NCI-H526 (cell line): ENCODE measurements around the gene ALPI.
A peak's percentile ranks its signal among the peaks of the same experiment; 100 is the strongest.
"Not testable (repeated sequence)": the region's sequence is repeated elsewhere in the genome, so short reads cannot be mapped to it uniquely, and the experiment has no call there.

Experiments
- DNase-seq, 2 experiments: peaks; one replicate each; lab custom pipeline; 2025; lab: John Stamatoyannopoulos, UW

The ALPI gene

DNA sequence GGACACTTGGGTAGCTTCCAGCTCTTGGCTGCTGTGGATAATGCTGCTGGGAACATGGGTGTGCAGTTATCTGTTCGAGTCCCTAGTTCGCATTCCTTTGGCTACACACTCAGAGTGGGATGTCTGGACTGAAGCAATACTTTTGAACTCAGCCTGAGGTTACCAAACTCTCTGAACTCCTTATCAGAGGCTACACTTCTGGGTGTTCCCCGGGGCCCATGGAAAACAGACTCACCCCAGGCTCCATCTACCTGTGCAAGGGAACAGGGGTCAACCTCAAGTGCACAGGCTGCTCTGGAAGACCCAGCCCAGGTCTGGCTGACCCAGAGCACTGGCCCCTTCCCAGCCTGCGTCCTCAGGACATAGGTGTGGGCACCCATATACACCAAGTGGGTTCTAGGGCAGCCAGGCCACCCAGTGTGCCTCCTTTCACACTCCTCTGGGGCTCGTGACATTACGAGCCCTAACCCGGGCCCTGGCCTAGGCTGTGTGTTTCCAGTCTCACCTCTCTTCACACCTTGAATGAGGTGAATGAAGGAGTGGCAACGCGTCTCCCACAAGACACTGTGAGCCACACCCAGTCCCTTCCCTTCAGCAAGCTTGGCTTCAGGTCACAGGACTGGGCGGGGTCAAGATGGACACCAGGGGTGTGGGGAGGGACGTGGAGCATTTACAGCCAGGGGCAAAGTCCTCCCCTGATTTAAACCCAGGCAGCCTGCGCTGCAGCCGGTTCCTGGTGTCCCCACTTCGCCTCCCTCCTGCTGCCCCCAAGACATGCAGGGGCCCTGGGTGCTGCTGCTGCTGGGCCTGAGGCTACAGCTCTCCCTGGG is at the start of gene ALPI:
Gene ALPI (plus strand): TSS at position 728 of the 830 bp plus-strand sequence. CDS start 47 bp downstream, at position 775.
- no peak for DNase-seq

GRCh38 chr2:232406556-232407310 is 49.2 kb upstream of the ALPI start, which contains the start of gene ALPG:
ALPG (plus strand) TSS chr2:232406844; CDS start chr2:232406895, 51 bp downstream.
- no peak for DNase-seq

DNA sequence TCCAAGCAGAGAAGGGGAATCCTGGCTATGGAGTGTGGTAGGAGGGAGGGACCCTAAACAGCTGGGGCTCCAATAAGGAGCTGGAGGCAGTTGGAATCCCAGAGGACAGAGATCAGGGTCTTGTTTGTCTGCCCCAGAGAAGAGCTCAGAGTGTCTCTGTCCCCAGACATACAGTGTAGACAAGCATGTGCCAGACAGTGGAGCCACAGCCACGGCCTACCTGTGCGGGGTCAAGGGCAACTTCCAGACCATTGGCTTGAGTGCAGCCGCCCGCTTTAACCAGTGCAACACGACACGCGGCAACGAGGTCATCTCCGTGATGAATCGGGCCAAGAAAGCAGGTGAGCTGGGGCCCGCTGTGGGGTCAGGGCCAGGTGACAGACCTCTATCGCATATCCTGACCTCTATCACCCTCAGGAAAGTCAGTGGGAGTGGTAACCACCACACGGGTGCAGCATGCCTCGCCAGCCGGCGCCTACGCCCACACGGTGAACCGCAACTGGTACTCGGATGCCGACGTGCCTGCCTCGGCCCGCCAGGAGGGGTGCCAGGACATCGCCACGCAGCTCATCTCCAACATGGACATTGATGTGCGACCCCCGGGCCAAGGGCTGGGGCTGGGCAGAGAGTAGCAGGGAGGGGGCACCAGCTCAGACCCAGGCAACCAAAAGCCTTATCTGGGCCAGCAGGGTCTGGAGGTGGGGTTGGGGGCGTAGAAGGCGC is 48.4 kb upstream of the ALPI start:
- DNase-seq = not testable (repeated sequence)

GRCh38 chr2:232408269-232408668 is 47.7 kb upstream of the ALPI start:
- not testable (repeated sequence) for DNase-seq

DNA sequence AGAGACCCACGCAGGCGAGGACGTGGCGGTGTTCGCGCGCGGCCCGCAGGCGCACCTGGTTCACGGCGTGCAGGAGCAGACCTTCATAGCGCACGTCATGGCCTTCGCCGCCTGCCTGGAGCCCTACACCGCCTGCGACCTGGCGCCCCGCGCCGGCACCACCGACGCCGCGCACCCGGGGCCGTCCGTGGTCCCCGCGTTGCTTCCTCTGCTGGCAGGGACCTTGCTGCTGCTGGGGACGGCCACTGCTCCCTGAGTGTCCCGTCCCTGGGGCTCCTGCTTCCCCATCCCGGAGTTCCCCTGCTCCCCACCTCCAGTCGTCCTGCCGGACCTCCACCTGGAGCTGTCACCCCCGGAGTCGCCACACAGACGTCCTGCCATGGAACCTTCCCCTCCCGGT is 46.3 kb upstream of the ALPI start:
- not testable (repeated sequence) for DNase-seq

DNA sequence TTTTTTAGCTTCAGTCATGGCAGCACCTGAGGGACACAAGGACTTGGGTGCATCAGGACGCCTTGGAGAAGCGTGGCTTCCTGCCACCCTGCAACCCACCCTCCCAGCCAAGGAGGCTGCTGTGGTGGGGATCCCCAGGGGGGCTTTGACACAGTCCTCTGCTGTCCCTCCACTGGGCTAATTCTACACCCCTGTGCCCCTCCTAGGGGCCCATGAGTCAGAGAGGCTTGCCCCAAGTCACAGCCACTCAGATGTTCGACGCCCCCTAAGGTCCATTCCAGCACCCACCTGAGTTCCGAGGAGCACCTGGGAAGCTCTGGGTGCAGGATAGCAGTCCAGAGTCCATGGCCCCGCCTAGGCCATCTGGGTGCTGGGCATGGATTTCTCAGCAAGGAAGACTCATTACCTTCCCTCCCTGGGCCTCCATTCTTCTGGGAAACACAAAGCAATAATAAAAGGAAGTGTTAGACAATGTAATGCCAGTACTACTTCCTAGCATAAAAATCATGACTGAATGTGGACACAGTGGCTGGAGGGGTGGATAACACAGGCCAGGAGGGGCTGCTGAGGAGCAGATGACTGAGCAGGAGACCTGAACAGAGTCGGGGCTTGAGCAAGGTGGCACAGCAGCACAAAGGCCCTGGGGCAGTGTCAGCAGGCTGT is 45.6 kb upstream of the ALPI start:
- no peak for DNase-seq

DNA sequence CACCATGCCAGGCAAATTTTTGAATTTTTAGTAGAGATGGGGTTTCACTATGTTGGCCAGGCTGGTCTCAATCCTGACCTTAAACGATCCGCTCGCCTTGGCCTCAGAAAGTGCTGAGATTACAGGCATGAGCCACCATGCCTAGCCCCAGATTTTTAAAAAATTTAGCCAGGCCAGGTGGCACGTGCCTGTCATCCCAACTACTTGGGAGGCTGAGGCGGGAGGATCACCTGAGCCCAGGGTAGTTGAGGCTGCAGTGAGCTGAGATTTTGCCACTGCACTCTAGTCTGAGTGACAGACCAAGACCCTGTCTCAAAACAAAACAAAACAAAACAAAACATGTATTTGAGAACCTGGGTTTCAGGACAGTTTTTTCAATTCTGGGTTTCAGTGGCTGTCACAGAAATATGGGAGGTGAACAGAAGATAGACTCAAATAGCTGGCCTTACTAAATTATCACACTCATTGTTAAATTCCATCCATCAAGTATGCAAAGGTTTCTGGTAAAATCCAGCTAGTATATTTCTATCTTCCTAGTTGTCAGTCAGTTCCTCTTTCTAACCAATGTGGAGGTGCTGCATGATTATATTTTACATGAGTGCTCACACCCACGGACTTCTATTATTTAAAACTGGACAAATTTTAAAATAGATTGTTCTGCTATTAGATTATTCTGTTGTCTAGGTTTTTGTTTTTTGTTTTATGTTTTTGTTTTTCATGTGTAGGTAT is 43.9 kb upstream of the ALPI start:
- no peak for DNase-seq

- no peak for DNase-seq
These were observed 43.0 kb upstream of the ALPI start for GRCh38 chr2:232412986-232413385.

- no peak for DNase-seq
These were observed 40.7 kb upstream of the ALPI start for GRCh38 chr2:232415138-232415690.

DNA sequence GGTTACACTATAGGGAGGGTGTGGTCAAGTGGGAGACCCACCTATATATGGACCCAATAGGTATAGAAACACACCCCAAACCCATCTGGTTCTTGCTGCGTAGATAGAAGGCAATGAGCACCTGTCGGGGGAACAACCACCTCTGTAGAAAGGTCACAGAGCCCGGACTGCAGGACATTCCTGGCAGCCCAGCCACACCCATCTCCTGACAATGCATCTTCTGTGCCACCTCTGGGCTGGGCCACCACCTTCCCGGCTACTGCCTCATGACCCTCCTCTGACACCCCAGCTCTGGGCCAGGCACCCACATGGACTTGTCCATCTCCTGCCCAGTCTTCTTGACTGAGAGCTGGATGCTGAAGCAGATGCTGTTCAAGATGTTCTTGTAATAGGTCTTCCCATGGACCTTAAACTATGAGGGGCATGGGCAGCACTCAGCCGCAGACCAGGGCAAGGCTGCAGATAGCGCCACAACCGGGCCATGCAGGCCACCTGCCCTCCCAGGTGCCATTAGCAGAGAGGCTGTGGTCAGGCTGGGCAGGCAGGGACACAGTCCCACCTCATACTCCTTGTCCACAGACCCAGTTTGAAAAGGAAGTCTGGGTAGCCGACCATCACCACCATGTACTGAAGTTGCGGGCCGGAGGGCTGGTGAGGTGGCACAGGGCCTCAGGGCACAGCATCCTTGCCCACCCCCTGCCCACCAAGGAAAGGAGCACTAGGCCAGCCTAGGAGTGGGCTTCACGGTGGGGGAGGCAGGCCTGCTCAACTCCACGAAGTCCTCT is 40.0 kb upstream of the ALPI start:
- no peak for DNase-seq

- no peak for DNase-seq
These were observed 39.2 kb upstream of the ALPI start for GRCh38 chr2:232416521-232417470.

GRCh38 chr2:232417489-232417888 is 38.5 kb upstream of the ALPI start:
- DNase-seq = no peak

DNA sequence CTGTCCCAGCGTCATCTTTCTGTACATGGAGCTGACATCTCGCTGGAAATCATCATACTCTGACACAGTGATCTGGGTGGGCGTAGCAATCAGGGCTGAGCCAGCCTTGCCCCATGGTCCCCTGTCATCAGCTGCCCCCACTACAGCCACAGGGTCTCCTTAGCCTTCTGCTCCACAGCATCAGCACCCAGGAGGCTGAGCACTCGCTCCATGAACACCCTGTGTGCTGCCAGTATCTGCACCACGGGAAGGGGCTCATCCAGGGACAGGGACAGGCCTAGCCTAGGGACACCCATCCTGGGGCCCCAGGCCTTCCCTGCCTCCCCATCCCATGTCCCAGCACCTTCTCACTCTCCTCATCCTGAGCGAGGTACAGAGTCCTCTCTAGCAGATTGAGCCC is 37.9 kb upstream of the ALPI start:
- no peak for DNase-seq

DNA sequence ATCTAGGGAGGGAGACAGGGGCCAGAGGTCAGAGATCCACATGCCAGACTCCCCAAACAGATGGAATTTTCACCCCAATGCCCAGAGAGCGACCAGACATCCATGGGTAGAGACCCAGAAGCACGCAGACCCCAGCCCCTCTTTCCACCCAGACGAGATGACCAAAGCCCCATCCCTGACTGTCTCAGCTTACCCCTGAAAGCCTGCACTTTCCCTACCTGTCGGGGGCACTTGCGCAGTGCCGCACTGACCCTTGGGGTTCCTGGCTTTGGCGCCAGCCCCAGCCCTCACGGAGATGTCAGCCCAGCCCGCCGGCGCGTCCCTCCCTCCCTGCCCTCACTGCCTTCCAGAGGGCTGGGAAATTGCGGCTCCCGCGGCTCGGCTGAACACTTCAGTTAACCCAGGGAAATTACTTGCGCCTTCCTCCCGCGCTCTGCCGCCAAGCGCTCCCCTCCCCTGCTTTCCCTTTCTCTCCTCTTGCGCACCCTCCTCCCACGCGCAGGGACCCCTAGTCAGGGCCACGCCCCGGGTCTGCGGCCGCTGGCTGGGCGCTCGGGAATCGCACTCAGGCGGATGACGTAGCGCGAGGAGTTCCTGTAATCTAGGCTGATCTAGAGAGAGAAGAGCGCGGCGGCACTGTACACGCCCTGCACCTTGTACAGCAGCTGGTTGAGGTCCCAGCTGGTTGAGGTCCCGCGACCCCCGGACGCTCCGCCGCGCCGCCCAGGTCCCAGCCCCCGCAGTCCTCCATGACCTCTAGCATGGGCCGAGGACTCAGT is 37.3 kb upstream of the ALPI start:
- peak in 1 of 2 experiments; percentile 56 for DNase-seq

GRCh38 chr2:232419245-232420072 is 36.5 kb upstream of the ALPI start:
- peak in 1 of 2 experiments; percentile 45 for DNase-seq

DNA sequence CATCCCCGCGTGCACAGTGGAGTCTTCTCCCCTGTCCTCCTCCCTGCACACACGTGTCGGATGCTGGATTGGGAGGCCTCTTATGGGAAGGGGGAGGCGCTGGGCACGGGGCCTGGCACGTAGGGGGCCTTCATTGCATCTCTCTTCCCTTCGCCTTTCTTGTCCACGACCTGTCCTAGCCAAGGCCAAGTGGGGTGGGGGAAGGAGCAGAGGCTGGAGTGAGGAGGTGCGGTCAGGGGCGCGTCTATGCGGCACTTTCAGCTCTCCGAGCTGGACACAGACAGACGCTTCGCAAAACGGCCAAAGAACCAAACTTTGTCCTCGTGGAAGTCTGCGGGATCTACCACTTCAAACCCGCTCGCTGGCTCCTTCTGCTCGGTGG is 35.9 kb upstream of the ALPI start:
- DNase-seq = no peak
